Measurements from ENCODE around the gene SLC25A51.

The SLC25A51 gene

GRCh38 chr9:37936965-37937364, 33.0 kb upstream of the SLC25A51 start:
- peak; percentile 85 for DNase-seq (ENCODE audit: low spot score)

- no peak for DNase-seq (ENCODE audit: low spot score)
Observed at GRCh38 chr9:37936376-37936775, 32.4 kb upstream of the SLC25A51 start.

GRCh38 chr9:37935096-37935495, 31.2 kb upstream of the SLC25A51 start:
- no peak for DNase-seq (ENCODE audit: low spot score)

GRCh38 chr9:37931592-37931991, 27.7 kb upstream of the SLC25A51 start:
- no peak for DNase-seq (ENCODE audit: low spot score)

- peak; percentile 49 for DNase-seq (ENCODE audit: low spot score)
Observed at GRCh38 chr9:37929441-37929895, 25.5 kb upstream of the SLC25A51 start.

- DNase-seq (ENCODE audit: low spot score), result no peak
Observed at GRCh38 chr9:37928552-37929430, 24.9 kb upstream of the SLC25A51 start.

GRCh38 chr9:37927601-37928551, 23.9 kb upstream of the SLC25A51 start:
- no peak for DNase-seq (ENCODE audit: low spot score)

- DNase-seq (ENCODE audit: low spot score), result no peak
Observed at GRCh38 chr9:37927132-37927531, 23.2 kb upstream of the SLC25A51 start.

GRCh38 chr9:37926737-37927118, 22.8 kb upstream of the SLC25A51 start:
- DNase-seq (ENCODE audit: low spot score), result no peak

GRCh38 chr9:37925786-37926736, 22.1 kb upstream of the SLC25A51 start:
- DNase-seq (ENCODE audit: low spot score), result peak; percentile 35

GRCh38 chr9:37925006-37925405, 21.1 kb upstream of the SLC25A51 start:
- DNase-seq (ENCODE audit: low spot score), result no peak

GRCh38 chr9:37924538-37924937, 20.6 kb upstream of the SLC25A51 start:
- DNase-seq (ENCODE audit: low spot score), result no peak

- no peak for DNase-seq (ENCODE audit: low spot score)
Observed at GRCh38 chr9:37923796-37924427, 20.0 kb upstream of the SLC25A51 start.

GRCh38 chr9:37923118-37923795, 19.3 kb upstream of the SLC25A51 start:
- DNase-seq (ENCODE audit: low spot score), result no peak

- DNase-seq (ENCODE audit: low spot score), result no peak
Observed at GRCh38 chr9:37922363-37923117, 18.6 kb upstream of the SLC25A51 start.

- DNase-seq (ENCODE audit: low spot score), result no peak
Observed at GRCh38 chr9:37921546-37922300, 17.8 kb upstream of the SLC25A51 start.

GRCh38 chr9:37921168-37921510, 17.2 kb upstream of the SLC25A51 start:
- no peak for DNase-seq (ENCODE audit: low spot score)

- DNase-seq (ENCODE audit: low spot score), result no peak
Observed at GRCh38 chr9:37920471-37921167, 16.7 kb upstream of the SLC25A51 start.

- no peak for DNase-seq (ENCODE audit: low spot score)
Observed at GRCh38 chr9:37919956-37920335, 16.0 kb upstream of the SLC25A51 start.
